Neural progenitor cell (in vitro differentiated cells): ENCODE data around the gene DDX51.

ENCODE experiments used
- EZH2 ChIP-seq: fragments of 200-600 bp; sonication (generic); IDR thresholded peaks from 2 replicates; pipeline ENCODE4 v1.6.1; 2017; ENCODE audit warnings: antibody characterized with exemption, mild to moderate bottlenecking, moderate library complexity
- EZH2phosphoT487 ChIP-seq: fragments of 200-600 bp; sonication (generic); IDR thresholded peaks from 2 replicates; pipeline ENCODE4 v1.6.1; 2017; ENCODE audit warnings: antibody characterized with exemption
- TF ChIP-seq, protein P1 (sequence below): fragments of 200-600 bp; sonication (generic); IDR thresholded peaks from 2 replicates; pipeline ENCODE4 v1.5.1; 2017; ENCODE audit warnings: antibody characterized with exemption, mild to moderate bottlenecking

DNA sequence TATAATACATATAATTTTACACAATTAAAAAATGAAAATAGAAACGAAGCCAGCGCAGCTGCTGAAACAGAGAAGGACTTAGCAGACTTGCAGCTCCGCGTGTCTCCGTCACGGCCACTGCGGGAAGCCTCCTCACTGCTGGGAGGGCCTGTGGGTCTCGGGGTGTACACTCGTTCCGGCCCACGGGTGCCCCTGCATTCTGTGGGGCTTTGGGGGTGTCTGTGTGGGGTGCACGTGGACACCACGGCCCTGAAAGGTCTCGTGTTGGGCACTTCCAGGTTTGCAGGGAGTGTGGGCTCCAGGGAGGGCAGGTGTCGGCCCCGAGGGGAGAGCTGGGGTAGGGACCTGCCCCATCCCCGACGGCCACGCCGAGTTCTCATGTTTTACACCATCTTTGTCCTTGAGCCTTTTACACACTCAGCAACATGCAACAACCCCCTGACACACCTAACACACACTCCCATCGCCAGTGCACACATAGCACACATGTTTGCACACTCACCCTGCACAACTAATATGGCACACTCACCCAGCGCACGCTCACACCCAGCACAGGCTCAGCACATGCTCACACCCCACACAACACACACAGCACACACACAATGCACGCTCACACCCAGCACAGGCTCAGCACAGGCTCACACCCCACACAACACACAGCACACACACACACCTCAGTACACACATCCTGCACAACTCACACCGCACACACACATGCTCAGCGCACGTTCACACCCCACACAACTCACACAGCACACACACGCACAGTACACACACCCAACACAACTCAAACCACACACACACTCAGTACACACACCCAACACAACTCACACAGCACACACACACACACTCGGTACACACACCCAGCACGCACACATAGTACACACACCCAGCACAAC is 36.8 kb upstream of the DDX51 start:
- TF ChIP-seq, protein P1, sequence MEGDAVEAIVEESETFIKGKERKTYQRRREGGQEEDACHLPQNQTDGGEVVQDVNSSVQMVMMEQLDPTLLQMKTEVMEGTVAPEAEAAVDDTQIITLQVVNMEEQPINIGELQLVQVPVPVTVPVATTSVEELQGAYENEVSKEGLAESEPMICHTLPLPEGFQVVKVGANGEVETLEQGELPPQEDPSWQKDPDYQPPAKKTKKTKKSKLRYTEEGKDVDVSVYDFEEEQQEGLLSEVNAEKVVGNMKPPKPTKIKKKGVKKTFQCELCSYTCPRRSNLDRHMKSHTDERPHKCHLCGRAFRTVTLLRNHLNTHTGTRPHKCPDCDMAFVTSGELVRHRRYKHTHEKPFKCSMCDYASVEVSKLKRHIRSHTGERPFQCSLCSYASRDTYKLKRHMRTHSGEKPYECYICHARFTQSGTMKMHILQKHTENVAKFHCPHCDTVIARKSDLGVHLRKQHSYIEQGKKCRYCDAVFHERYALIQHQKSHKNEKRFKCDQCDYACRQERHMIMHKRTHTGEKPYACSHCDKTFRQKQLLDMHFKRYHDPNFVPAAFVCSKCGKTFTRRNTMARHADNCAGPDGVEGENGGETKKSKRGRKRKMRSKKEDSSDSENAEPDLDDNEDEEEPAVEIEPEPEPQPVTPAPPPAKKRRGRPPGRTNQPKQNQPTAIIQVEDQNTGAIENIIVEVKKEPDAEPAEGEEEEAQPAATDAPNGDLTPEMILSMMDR: no peak
- TF ChIP-seq EZH2phosphoT487 (no peak), EZH2 (no peak)
